OCI-LY3 (cell line): ENCODE data around the gene OR4D6.

Experiments
- EZH2phosphoT487 ChIP-seq: fragments of 200-600 bp; shearing (Covaris generic); IDR thresholded peaks from 2 replicates; pipeline ENCODE4 v1.6.1; 2018; ENCODE audit warnings: antibody characterized with exemption, mixed run types, low read depth
- TF ChIP-seq, protein P1 (sequence below): fragments of 200-600, 300-600 bp; sonication (generic); IDR thresholded peaks from 2 replicates; pipeline ENCODE4 v1.5.1; 2014; ENCODE audit warnings: antibody characterized with exemption, low read length, low read depth

DNA sequence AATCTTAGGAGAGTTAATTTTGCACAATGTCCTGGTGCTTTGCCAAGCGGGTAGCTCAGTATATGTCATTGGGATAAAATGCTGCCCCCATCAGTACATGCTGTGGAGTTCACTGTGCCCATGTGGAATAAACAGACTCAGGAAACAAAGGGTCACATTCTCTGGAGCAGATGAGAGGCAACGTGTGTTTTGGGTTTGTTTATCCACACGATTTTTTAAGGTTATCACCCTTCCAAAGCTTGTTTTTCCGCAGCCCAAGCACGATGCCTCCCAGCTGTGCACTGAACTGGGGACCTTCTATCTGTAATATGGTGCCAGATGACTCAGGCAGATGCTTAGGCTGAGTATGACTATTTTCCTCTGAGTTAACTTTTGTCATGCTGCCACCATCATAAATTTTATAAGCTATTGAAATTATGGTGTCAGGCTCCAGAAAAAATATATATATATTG, 6.5 kb downstream of the OR4D6 start:
- TF ChIP-seq, protein P1, sequence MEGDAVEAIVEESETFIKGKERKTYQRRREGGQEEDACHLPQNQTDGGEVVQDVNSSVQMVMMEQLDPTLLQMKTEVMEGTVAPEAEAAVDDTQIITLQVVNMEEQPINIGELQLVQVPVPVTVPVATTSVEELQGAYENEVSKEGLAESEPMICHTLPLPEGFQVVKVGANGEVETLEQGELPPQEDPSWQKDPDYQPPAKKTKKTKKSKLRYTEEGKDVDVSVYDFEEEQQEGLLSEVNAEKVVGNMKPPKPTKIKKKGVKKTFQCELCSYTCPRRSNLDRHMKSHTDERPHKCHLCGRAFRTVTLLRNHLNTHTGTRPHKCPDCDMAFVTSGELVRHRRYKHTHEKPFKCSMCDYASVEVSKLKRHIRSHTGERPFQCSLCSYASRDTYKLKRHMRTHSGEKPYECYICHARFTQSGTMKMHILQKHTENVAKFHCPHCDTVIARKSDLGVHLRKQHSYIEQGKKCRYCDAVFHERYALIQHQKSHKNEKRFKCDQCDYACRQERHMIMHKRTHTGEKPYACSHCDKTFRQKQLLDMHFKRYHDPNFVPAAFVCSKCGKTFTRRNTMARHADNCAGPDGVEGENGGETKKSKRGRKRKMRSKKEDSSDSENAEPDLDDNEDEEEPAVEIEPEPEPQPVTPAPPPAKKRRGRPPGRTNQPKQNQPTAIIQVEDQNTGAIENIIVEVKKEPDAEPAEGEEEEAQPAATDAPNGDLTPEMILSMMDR, result no peak
- no peak for TF ChIP-seq EZH2phosphoT487
